HepG2 (cell line): ENCODE data around the gene ATG13. TPM values are rescaled to one million over a fixed set of nuclear protein-coding genes. Genes with fewer than 3 reads are reported as not detected.

ENCODE experiments used
- CBX1 ChIP-seq: IDR thresholded peaks from one replicate; pipeline ENCODE4 v1.6.1; 2016; ENCODE audit warnings: antibody characterized with exemption, low read depth
- CCAR2 ChIP-seq: fragments of 200-400 bp; formaldehyde crosslinking; optimal IDR thresholded peaks from 2 replicates; pipeline ENCODE3; 2018; ENCODE audit warnings: low read depth, mild to moderate bottlenecking, low read length, moderate library complexity
- CENPT ChIP-seq: sonication (generic); formaldehyde crosslinking; IDR thresholded peaks from 2 replicates; pipeline ENCODE4 v1.8.0; 2022; ENCODE audit warnings: low read depth, mild to moderate bottlenecking, moderate library complexity, missing genetic modification reagents
- HNRNPL ChIP-seq: fragments of 200-400 bp; formaldehyde crosslinking; IDR thresholded peaks from 2 replicates; pipeline ENCODE4 v1.6.1; 2017; ENCODE audit warnings: mild to moderate bottlenecking, low read depth, low read length
- KAT7 ChIP-seq: IDR thresholded peaks from 2 replicates; pipeline ENCODE4 v1.6.1; 2018; ENCODE audit warnings: borderline replicate concordance, missing compliant biosample characterization
- MEF2D ChIP-seq: sonication (generic); formaldehyde crosslinking; IDR thresholded peaks from 2 replicates; pipeline ENCODE4 v1.5.1; 2020; ENCODE audit warnings: mild to moderate bottlenecking, missing genetic modification reagents
- RNF2 ChIP-seq: fragments of 450-650 bp; conservative IDR thresholded peaks from 2 replicates; pipeline ENCODE4 v1.6.1; 2016; ENCODE audit warnings: low read depth
- RXRA ChIP-seq: sonication (generic); formaldehyde crosslinking; IDR thresholded peaks from 2 replicates; pipeline ENCODE4 v1.5.1; 2020; ENCODE audit warnings: missing genetic modification reagents
- ZNF136 ChIP-seq: sonication (generic); formaldehyde crosslinking; IDR thresholded peaks from 2 replicates; pipeline ENCODE4 v1.8.1; 2022; ENCODE audit warnings: low read depth, mild to moderate bottlenecking, moderate library complexity, missing genetic modification reagents
- ZNF292 ChIP-seq: sonication (generic); formaldehyde crosslinking; IDR thresholded peaks from 2 replicates; pipeline ENCODE4 v1.8.1; 2022; ENCODE audit warnings: mild to moderate bottlenecking, low read depth, missing genetic modification reagents, borderline replicate concordance
- ZNF441 ChIP-seq: sonication (generic); formaldehyde crosslinking; IDR thresholded peaks from 2 replicates; pipeline ENCODE4 v1.7.0; 2021; ENCODE audit warnings: missing genetic modification reagents, borderline replicate concordance
- ZNF557 ChIP-seq: sonication (generic); formaldehyde crosslinking; IDR thresholded peaks from 2 replicates; pipeline ENCODE4 v1.4.0; 2020; ENCODE audit warnings: missing genetic modification reagents
- ZNF570 ChIP-seq: sonication (generic); formaldehyde crosslinking; IDR thresholded peaks from 2 replicates; pipeline ENCODE4 v1.4.0; 2020; ENCODE audit warnings: mild to moderate bottlenecking, missing genetic modification reagents, borderline replicate concordance
- ZNF737 ChIP-seq: sonication (generic); formaldehyde crosslinking; IDR thresholded peaks from 2 replicates; pipeline ENCODE4 v1.5.0; 2020; ENCODE audit warnings: missing genetic modification reagents, mild to moderate bottlenecking, borderline replicate concordance
- polyA plus RNA-seq, 8 experiments: library from polyadenylated mRNA; depleted of rRNA in 3 of 8; stranded (reverse) in 7 of 8; unstranded in 1 of 8; fragments of >200 nt; fragmentation: Illumina TruSeq in 4 of 8; extraction: Trizol in 4 of 8; gene quantifications; 2 replicates each; pipeline versions ENCODE4 v1.2.1 to v1.2.3, GENCODE V29; 2011 to 2016; ENCODE audit warnings: low read depth in 4 of 8, missing spikeins in 1 of 8, mixed read lengths in 1 of 8; ENCODE audit not compliant: insufficient read depth in 1 of 8
- total RNA-seq, 5 experiments: library from RNA; depleted of rRNA; stranded (reverse); fragments of >200 nt; fragmentation: Illumina TruSeq; extraction: Trizol; gene quantifications; 2 replicates each; pipeline ENCODE4 v1.2.3, GENCODE V29; 2016; ENCODE audit warnings: low read depth in 1 of 5
- TF ChIP-seq, protein P1 (sequence below): sonication (generic); formaldehyde crosslinking; IDR thresholded peaks from 2 replicates; pipeline ENCODE4 v1.8.0; 2022; ENCODE audit warnings: mild to moderate bottlenecking, missing genetic modification reagents
- TF ChIP-seq, protein P2 (sequence below): sonication (generic); formaldehyde crosslinking; IDR thresholded peaks from 2 replicates; pipeline ENCODE4 v1.8.0; 2022; ENCODE audit warnings: mild to moderate bottlenecking, missing genetic modification reagents, moderate library complexity
- TF ChIP-seq, protein P3 (sequence below): sonication (generic); formaldehyde crosslinking; IDR thresholded peaks from 2 replicates; pipeline ENCODE4 v1.8.1; 2023; ENCODE audit warnings: missing genetic modification reagents, inconsistent platforms, borderline replicate concordance

Gene ATG13
- total and polyA plus RNA-seq, 2 of the 13 experiments (the other 11 are each of a cell fraction or from before 2014, with no cell fraction given): 55.0 to 77.3 TPM

DNA sequence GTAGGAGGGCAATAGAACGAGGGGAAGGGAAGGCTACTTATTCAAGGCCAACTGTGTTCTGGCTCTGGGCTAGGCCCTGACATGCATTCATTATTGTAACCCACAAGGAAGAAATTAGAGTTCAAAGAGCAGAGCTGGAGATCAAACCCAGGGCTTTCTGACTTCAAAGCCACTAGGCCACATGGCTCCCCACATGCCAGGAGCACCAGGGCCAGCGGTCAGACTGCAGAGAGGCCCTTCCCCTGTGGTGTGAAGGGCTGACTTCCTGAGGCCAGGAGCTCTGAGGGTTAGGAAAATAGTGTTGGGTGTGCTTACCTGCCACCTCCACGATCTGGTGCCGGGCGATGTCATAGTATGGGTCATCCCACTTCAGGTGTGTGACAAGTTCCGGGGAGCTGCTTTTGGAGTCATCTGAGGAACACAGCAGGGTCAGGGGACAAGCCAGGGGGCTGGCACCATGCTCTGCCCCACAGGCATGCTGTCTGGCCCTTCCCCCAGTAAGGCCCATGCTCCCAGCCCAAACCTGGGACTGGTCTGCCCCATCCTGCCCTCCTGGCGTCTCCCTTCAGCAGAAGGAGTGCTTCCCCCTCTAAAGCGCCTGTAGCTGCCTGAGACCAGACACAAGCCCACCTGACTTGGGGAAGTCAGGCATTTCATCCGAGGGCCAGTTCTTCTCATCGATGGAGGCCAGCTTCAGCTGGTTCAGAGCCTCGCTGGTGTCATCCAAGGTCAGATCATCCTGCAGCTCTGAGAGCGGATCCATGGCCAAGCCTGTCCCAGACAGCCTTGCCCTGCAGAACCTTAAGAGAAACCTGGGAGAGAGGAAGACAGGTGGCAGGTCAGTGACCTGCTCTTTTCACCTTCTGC is 78.2 kb downstream of the ATG13 start (continued):
- TF ChIP-seq, protein P1, sequence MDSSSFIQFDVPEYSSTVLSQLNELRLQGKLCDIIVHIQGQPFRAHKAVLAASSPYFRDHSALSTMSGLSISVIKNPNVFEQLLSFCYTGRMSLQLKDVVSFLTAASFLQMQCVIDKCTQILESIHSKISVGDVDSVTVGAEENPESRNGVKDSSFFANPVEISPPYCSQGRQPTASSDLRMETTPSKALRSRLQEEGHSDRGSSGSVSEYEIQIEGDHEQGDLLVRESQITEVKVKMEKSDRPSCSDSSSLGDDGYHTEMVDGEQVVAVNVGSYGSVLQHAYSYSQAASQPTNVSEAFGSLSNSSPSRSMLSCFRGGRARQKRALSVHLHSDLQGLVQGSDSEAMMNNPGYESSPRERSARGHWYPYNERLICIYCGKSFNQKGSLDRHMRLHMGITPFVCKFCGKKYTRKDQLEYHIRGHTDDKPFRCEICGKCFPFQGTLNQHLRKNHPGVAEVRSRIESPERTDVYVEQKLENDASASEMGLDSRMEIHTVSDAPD (CRISPR knock-in tag): no peak
- TF ChIP-seq CBX1 (no peak), ZNF441 (CRISPR knock-in tag) (peak; percentile 63; the same call in 1 of the 2 replicates), ZNF557 (CRISPR knock-in tag) (peak; percentile 86; the same call in 1 of the 2 replicates), KAT7 (no peak), ZNF570 (no peak), MEF2D (CRISPR knock-in tag) (peak; percentile 66; the same call in 1 of the 2 replicates), RXRA (peak; percentile 42; the same call in 1 of the 2 replicates), RNF2 (peak; percentile 90), CCAR2 (no peak), ZNF292 (CRISPR knock-in tag) (no peak), CENPT (CRISPR knock-in tag) (no peak), HNRNPL (no peak), ZNF136 (CRISPR knock-in tag) (no peak), ZNF737 (CRISPR knock-in tag) (no peak)
- TF ChIP-seq, protein P2, sequence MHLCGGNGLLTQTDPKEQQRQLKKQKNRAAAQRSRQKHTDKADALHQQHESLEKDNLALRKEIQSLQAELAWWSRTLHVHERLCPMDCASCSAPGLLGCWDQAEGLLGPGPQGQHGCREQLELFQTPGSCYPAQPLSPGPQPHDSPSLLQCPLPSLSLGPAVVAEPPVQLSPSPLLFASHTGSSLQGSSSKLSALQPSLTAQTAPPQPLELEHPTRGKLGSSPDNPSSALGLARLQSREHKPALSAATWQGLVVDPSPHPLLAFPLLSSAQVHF (CRISPR knock-in tag): no peak
- TF ChIP-seq, protein P3, sequence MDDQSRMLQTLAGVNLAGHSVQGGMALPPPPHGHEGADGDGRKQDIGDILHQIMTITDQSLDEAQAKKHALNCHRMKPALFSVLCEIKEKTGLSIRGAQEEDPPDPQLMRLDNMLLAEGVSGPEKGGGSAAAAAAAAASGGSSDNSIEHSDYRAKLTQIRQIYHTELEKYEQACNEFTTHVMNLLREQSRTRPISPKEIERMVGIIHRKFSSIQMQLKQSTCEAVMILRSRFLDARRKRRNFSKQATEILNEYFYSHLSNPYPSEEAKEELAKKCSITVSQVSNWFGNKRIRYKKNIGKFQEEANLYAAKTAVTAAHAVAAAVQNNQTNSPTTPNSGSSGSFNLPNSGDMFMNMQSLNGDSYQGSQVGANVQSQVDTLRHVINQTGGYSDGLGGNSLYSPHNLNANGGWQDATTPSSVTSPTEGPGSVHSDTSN: no peak
